Small intestine (tissue), 7 donors: ENCODE results near the gene UNC13D. TPM values are rescaled to one million over a fixed set of nuclear protein-coding genes. Genes with fewer than 3 reads are reported as not detected.
"Not testable (repeated sequence)": the region's sequence is repeated elsewhere in the genome, so short reads cannot be mapped to it uniquely, and the experiment has no call there.

Experiments
- DNase-seq, 2 donors: peaks; one replicate each; pipeline versions ENCODE4 v3.0.0 to v3.0.0-alpha.2; 2013
- FAIRE-seq: peaks from 2 replicates; lab custom pipeline; 2012; peaks lifted over from hg19 to GRCh38; lab: Jason Lieb, UNC
- H3K27ac ChIP-seq, 3 donors: one replicate each; pipeline ENCODE4 v1.5.1; 2013; ENCODE audit warnings: low read length in 2 of 3, mild to moderate bottlenecking in 2 of 3, control low read depth in 1 of 3, inconsistent platforms in 1 of 3, low read depth in 1 of 3, moderate library complexity in 1 of 3
- H3K27me3 ChIP-seq, 3 donors: one replicate each; pipeline ENCODE4 v1.6.1; 2013; ENCODE audit warnings: low read length in 3 of 3, inconsistent platforms in 1 of 3; ENCODE audit not compliant: control insufficient read depth in 3 of 3, insufficient read depth in 3 of 3
- H3K36me3 ChIP-seq, 3 donors: one replicate each; pipeline ENCODE4 v1.6.1; 2013; ENCODE audit warnings: low read length in 3 of 3, inconsistent platforms in 1 of 3, low read depth in 1 of 3, mild to moderate bottlenecking in 1 of 3, moderate library complexity in 1 of 3; ENCODE audit not compliant: control insufficient read depth in 3 of 3, insufficient read depth in 2 of 3
- H3K4me1 ChIP-seq, 3 donors: one replicate each; pipeline ENCODE4 v1.6.1; 2013; ENCODE audit warnings: low read length in 2 of 3, inconsistent platforms in 1 of 3, low read depth in 1 of 3, mild to moderate bottlenecking in 1 of 3, moderate library complexity in 1 of 3; ENCODE audit not compliant: control insufficient read depth in 3 of 3, insufficient read depth in 2 of 3
- H3K4me3 ChIP-seq, 3 donors: one replicate each; pipeline ENCODE4 v1.5.1; 2013; ENCODE audit warnings: low read length in 3 of 3, control low read depth in 1 of 3, inconsistent platforms in 1 of 3, low read depth in 1 of 3, mild to moderate bottlenecking in 1 of 3, moderate library complexity in 1 of 3
- H3K9me3 ChIP-seq, 2 donors: one replicate each; pipeline ENCODE4 v1.6.1; 2013; ENCODE audit warnings: low read depth in 1 of 2, low read length in 1 of 2; ENCODE audit not compliant: control insufficient read depth in 2 of 2, insufficient read depth in 1 of 2
- WGBS, 3 donors: extraction: QIAGEN DNeasy Blood & Tissue Kit; methylation state at CpG; one replicate each; pipeline ENCODE4 v1.1.7; 2013; 5-methylcytosine and 5-hydroxymethylcytosine counted together
- polyA plus RNA-seq, 4 donors: library from polyadenylated mRNA; stranded (reverse) in 3 of 4; unstranded in 1 of 4; fragments of 200-250 nt in 3 of 4; fragments of 120-200 nt in 1 of 4; gene quantifications; one replicate each; pipeline versions ENCODE4 v1.2.1 to v1.2.3, GENCODE V29; 2013
- donor health status: healthy with polysubstance abuse.
- donor health status: control.
- donor health status: control.
- donor health status: Bipolar disorder and iron deficiency.
- donor health status: healthy.

Gene UNC13D
- polyA plus RNA-seq, 4 donors = 8.1 to 40.3 (median 12.6) TPM

GRCh38 chr17:75814021-75814395 is 30.2 kb downstream of the UNC13D start:
- FAIRE-seq (no peak), DNase-seq (no peak)
- H3K36me3 ChIP-seq = peaks cover 6 to 100% (median 14%) of the 10 kb centered on the region in 3 donors
- no peaks in the 10 kb centered on the region for H3K27me3 ChIP-seq
- 88 to 93% (median 92%) methylated on average over 6 of the region's 6 CpGs for WGBS, 3 donors
- no peaks in the 10 kb centered on the region for H3K9me3 ChIP-seq
- no peaks in the 10 kb centered on the region for H3K4me1 ChIP-seq
- no peak overlapping the region for H3K4me3 ChIP-seq
- no peak overlapping the region for H3K27ac ChIP-seq

GRCh38 chr17:75813081-75814020 is 30.9 kb downstream of the UNC13D start:
- Histone ChIP-seq H3K9me3 (no peaks in the 10 kb centered on the region), H3K27me3 (no peaks in the 10 kb centered on the region), H3K4me3 (no peak overlapping the region), H3K27ac (no peak overlapping the region), H3K36me3 (peaks cover 5 to 99% (median 10%) of the 10 kb centered on the region in 3 donors), H3K4me1 (no peaks in the 10 kb centered on the region)
- 90 to 91% (median 90%) methylated on average over 24 of the region's 24 CpGs for WGBS, 3 donors
- FAIRE-seq (no peak), DNase-seq (no peak)

- Histone ChIP-seq H3K27me3 (no peaks in the 10 kb centered on the region), H3K4me1 (no peaks in the 10 kb centered on the region), H3K27ac (no peak overlapping the region), H3K36me3 (peaks cover 3 to 94% (median 9%) of the 10 kb centered on the region in 3 donors), H3K4me3 (no peak overlapping the region), H3K9me3 (no peaks in the 10 kb centered on the region)
- no peak for DNase-seq
- whole genome bisulfite sequencing, 3 donors = 88 to 93% (median 92%) methylated on average over 24 to 27 of the region's 27 CpGs
- FAIRE-seq = no peak
Observed at GRCh38 chr17:75812096-75813013, 31.8 kb downstream of the UNC13D start.

- no peak for FAIRE-seq
- H3K4me3 ChIP-seq = no peak overlapping the region
- 95 to 97% (median 95%) methylated on average over 7 of the region's 7 CpGs for WGBS, 3 donors
- no peak for DNase-seq
- no peaks in the 10 kb centered on the region for H3K9me3 ChIP-seq
- no peaks in the 10 kb centered on the region for H3K27me3 ChIP-seq
- peaks cover 3 to 87% (median 9%) of the 10 kb centered on the region in 3 donors for H3K36me3 ChIP-seq
- no peak overlapping the region for H3K27ac ChIP-seq
- H3K4me1 ChIP-seq = no peaks in the 10 kb centered on the region
Observed at GRCh38 chr17:75811174-75811573, 33.0 kb downstream of the UNC13D start.

- peaks cover 3 to 87% (median 9%) of the 10 kb centered on the region in 3 donors for H3K36me3 ChIP-seq
- H3K4me1 ChIP-seq, FAIRE-seq, DNase-seq, H3K27ac ChIP-seq, H3K27me3 ChIP-seq, H3K4me3 ChIP-seq, H3K9me3 ChIP-seq: not testable (repeated sequence)
- WGBS, 3 donors = 96 to 97% (median 97%) methylated on average over 11 of the region's 11 CpGs
Observed at GRCh38 chr17:75810756-75811155, 33.4 kb downstream of the UNC13D start.

GRCh38 chr17:75810216-75810615 is 34.0 kb downstream of the UNC13D start:
- no peak for FAIRE-seq
- Histone ChIP-seq H3K4me1 (no peaks in the 10 kb centered on the region), H3K4me3 (no peak overlapping the region), H3K36me3 (peaks cover 3 to 85% (median 9%) of the 10 kb centered on the region in 3 donors), H3K9me3 (no peaks in the 10 kb centered on the region), H3K27ac (no peak overlapping the region), H3K27me3 (no peaks in the 10 kb centered on the region)
- WGBS, 3 donors = 54 to 79% (median 76%) methylated on average over 5 of the region's 5 CpGs
- DNase-seq = peak; percentile 33 to 66

- 92 to 94% (median 92%) methylated on average over 24 of the region's 24 CpGs for WGBS, 3 donors
- peaks cover 3 to 80% (median 9%) of the 10 kb centered on the region in 3 donors for H3K36me3 ChIP-seq
- FAIRE-seq (no peak), DNase-seq (no peak)
- peak overlapping the region in 1 of 3 donors; percentile 21 for H3K27ac ChIP-seq
- H3K4me3 ChIP-seq = no peak overlapping the region
- no peaks in the 10 kb centered on the region for H3K4me1 ChIP-seq
- H3K9me3 ChIP-seq = no peaks in the 10 kb centered on the region
- H3K27me3 ChIP-seq = no peaks in the 10 kb centered on the region
Observed at GRCh38 chr17:75809631-75810111, 34.5 kb downstream of the UNC13D start.
